HG02610 (cell line): Measurements from ENCODE around the gene SLC22A4.

Experiments
- ATAC-seq: cut with Tn5 transposase; IDR thresholded peaks from one replicate; pipeline ENCODE4 v1.9.1; 2021; ENCODE audit warnings: mild to moderate bottlenecking, moderate library complexity; ENCODE audit not compliant: unreplicated experiment

Gene SLC22A4

GRCh38 chr5:132370971-132371602 is 76.9 kb downstream of the SLC22A4 start:
- ATAC-seq, result no peak

- ATAC-seq, result no peak
These were observed 77.4 kb downstream of the SLC22A4 start for GRCh38 chr5:132371603-132371994.

GRCh38 chr5:132372127-132372526 is 77.9 kb downstream of the SLC22A4 start:
- ATAC-seq, result no peak

- no peak for ATAC-seq
These were observed 78.3 kb downstream of the SLC22A4 start for GRCh38 chr5:132372542-132372941.

- no peak for ATAC-seq
These were observed 81.8 kb downstream of the SLC22A4 start for GRCh38 chr5:132375957-132376356.

- no peak for ATAC-seq
These were observed 82.8 kb downstream of the SLC22A4 start for GRCh38 chr5:132376694-132377641.

GRCh38 chr5:132377738-132378137 is 83.5 kb downstream of the SLC22A4 start:
- ATAC-seq, result no peak

GRCh38 chr5:132378580-132378979 is 84.4 kb downstream of the SLC22A4 start:
- no peak for ATAC-seq

GRCh38 chr5:132380047-132380446 is 85.9 kb downstream of the SLC22A4 start:
- no peak for ATAC-seq

GRCh38 chr5:132380741-132381140 is 86.5 kb downstream of the SLC22A4 start:
- no peak for ATAC-seq

GRCh38 chr5:132381614-132382013 is 87.4 kb downstream of the SLC22A4 start:
- ATAC-seq, result no peak

GRCh38 chr5:132383261-132383660 is 89.1 kb downstream of the SLC22A4 start:
- no peak for ATAC-seq

- no peak for ATAC-seq
These were observed 89.8 kb downstream of the SLC22A4 start for GRCh38 chr5:132383984-132384383.

- ATAC-seq, result no peak
These were observed 90.4 kb downstream of the SLC22A4 start for GRCh38 chr5:132384506-132385050.

GRCh38 chr5:132385326-132386105 is 91.3 kb downstream of the SLC22A4 start:
- no peak for ATAC-seq

GRCh38 chr5:132386644-132387286 is 92.6 kb downstream of the SLC22A4 start:
- peak; percentile 81 for ATAC-seq

GRCh38 chr5:132387640-132388117 is 93.5 kb downstream of the SLC22A4 start:
- ATAC-seq, result no peak

- ATAC-seq, result no peak
These were observed 94.3 kb downstream of the SLC22A4 start for GRCh38 chr5:132388244-132389050.

- no peak for ATAC-seq
These were observed 94.8 kb downstream of the SLC22A4 start for GRCh38 chr5:132389051-132389331.
